Neural progenitor cell (in vitro differentiated cells): Measurements from ENCODE around the gene SETD2. TPM values are rescaled to one million over a fixed set of nuclear protein-coding genes. Genes with fewer than 3 reads are reported as not detected.

Source experiments
- DNase-seq: peaks from one replicate; pipeline ENCODE4 v3.0.0-alpha.2; 2016; ENCODE audit warnings: low spot score
- H2AFZ ChIP-seq: fragments of 200-600 bp; sonication (generic); replicated peaks from 2 replicates; pipeline ENCODE4 v1.6.1; 2016; ENCODE audit warnings: antibody characterized with exemption
- H3F3A ChIP-seq: fragments of 200-600 bp; sonication (generic); 2 replicates; pipeline ENCODE4 v1.6.1; 2016; ENCODE audit warnings: antibody characterized with exemption, low read depth
- H3K27ac ChIP-seq: fragments of 200-600 bp; sonication (generic); 2 replicates; pipeline ENCODE4 v1.5.1; 2016; ENCODE audit warnings: mild to moderate bottlenecking
- H3K27me3 ChIP-seq: fragments of 200-600 bp; sonication (generic); 2 replicates; pipeline ENCODE4 v1.6.1; 2016; ENCODE audit warnings: mild to moderate bottlenecking, moderate library complexity
- H3K36me3 ChIP-seq: fragments of 200-600 bp; sonication (generic); 2 replicates; pipeline ENCODE4 v1.5.1; 2016
- H3K4me1 ChIP-seq: fragments of 200-600 bp; sonication (generic); 2 replicates; pipeline ENCODE4 v1.6.1; 2016; ENCODE audit warnings: mixed run types
- H3K4me2 ChIP-seq: fragments of 200-600 bp; sonication (generic); 2 replicates; pipeline ENCODE4 v1.6.1; 2016
- H3K4me3 ChIP-seq: fragments of 200-600 bp; sonication (generic); 2 replicates; pipeline ENCODE4 v1.5.1; 2016
- H3K79me2 ChIP-seq: fragments of 200-600 bp; sonication (generic); 2 replicates; pipeline ENCODE4 v1.6.1; 2016; ENCODE audit warnings: low read depth
- H3K9ac ChIP-seq: fragments of 200-600 bp; sonication (generic); 2 replicates; pipeline ENCODE4 v1.6.1; 2016
- H3K9me3 ChIP-seq: fragments of 200-600 bp; sonication (generic); 2 replicates; pipeline ENCODE4 v1.5.1; 2016; ENCODE audit warnings: low read depth
- H4K20me1 ChIP-seq: fragments of 200-600 bp; sonication (generic); 2 replicates; pipeline ENCODE4 v1.6.1; 2016; ENCODE audit warnings: low read depth
- H3K27ac Mint-ChIP-seq: 3 replicates; pipeline ENCODE4 v1.8.0; 2021; ENCODE audit warnings: mixed read lengths
- H3K27me3 Mint-ChIP-seq: 2 replicates; pipeline ENCODE4 v1.8.0; 2022; ENCODE audit warnings: low read depth, mild to moderate bottlenecking, inconsistent platforms, moderate library complexity, mixed read lengths; ENCODE audit not compliant: insufficient read depth
- H3K36me3 Mint-ChIP-seq: 3 replicates; pipeline ENCODE4 v1.8.0; 2021; ENCODE audit warnings: mixed read lengths
- H3K4me1 Mint-ChIP-seq: 3 replicates; pipeline ENCODE4 v1.8.0; 2021; ENCODE audit warnings: mixed read lengths
- H3K4me3 Mint-ChIP-seq: 3 replicates; pipeline ENCODE4 v1.8.0; 2021; ENCODE audit warnings: mild to moderate bottlenecking, moderate library complexity, mixed read lengths
- H3K9me3 Mint-ChIP-seq: 3 replicates; pipeline ENCODE4 v1.8.0; 2020; ENCODE audit warnings: mixed read lengths
- EZH2 ChIP-seq: fragments of 200-600 bp; sonication (generic); IDR thresholded peaks from 2 replicates; pipeline ENCODE4 v1.6.1; 2017; ENCODE audit warnings: antibody characterized with exemption, mild to moderate bottlenecking, moderate library complexity
- EZH2phosphoT487 ChIP-seq: fragments of 200-600 bp; sonication (generic); IDR thresholded peaks from 2 replicates; pipeline ENCODE4 v1.6.1; 2017; ENCODE audit warnings: antibody characterized with exemption
- total RNA-seq: library from RNA; depleted of rRNA; stranded (reverse); fragments of >200 nt; gene quantifications from 2 replicates; pipeline ENCODE4 v1.2.3, GENCODE V29; 2015; ENCODE audit warnings: low replicate concordance
- TF ChIP-seq, protein P1 (sequence below): fragments of 200-600 bp; sonication (generic); IDR thresholded peaks from 2 replicates; pipeline ENCODE4 v1.5.1; 2017; ENCODE audit warnings: antibody characterized with exemption, mild to moderate bottlenecking

The SETD2 gene
- total RNA-seq, 1 donor from 2014 or later = 46.0 TPM

DNA sequence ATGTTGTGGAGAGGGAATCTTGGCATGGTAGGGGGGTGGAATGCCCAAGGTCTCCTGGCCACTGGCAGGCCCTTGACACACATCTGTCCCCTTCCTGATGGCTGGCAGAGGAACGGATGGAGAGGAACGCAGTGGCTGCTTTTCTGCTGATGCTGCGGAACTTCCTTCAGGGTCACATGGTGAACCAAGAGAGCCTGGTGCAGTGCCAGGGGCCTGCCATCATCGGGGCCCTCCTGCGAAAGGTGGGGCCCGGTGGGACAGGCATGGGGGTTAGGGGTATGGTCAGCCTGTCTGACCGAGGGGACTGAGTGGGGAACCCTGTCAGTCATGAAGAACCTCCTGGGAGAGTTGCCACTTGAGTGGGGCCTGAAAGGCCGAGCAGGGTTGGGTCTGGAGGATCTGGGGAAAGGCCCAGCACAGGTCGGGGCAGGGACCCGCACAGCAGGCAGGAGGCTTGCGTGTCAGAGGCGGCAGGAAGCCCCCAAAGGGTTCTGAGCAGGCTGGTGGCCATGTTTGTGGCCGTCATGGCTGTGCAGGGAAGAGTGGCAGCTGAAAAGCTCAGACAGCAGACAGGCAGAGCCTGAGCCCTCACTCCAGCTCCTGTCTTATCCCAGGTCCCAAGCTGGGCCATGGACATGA is 166.3 kb downstream of the SETD2 start:
- Histone ChIP-seq H3K79me2 (no peaks in the 10 kb centered on the region), H4K20me1 (no peaks in the 10 kb centered on the region), H3F3A (no peaks in the 10 kb centered on the region), H3K9me3 (no peaks in the 10 kb centered on the region), H3K27me3 (no peaks in the 10 kb centered on the region), H3K27ac (no peak overlapping the region), H3K4me3 (no peak overlapping the region), H3K36me3 (no peaks in the 10 kb centered on the region), H2AFZ (no peak overlapping the region), H3K9ac (no peak overlapping the region), H3K4me2 (no peak overlapping the region), H3K4me1 (no peaks in the 10 kb centered on the region)
- Mint-ChIP-seq H3K36me3 (no peaks in the 10 kb centered on the region), H3K9me3 (no peaks in the 10 kb centered on the region), H3K27me3 (peaks cover 4% of the 10 kb centered on the region), H3K4me3 (no peak overlapping the region), H3K4me1 (peaks cover 3% of the 10 kb centered on the region), H3K27ac (no peak overlapping the region)
- no peak for DNase-seq
- TF ChIP-seq EZH2phosphoT487 (no peak), EZH2 (no peak)
- TF ChIP-seq, protein P1, sequence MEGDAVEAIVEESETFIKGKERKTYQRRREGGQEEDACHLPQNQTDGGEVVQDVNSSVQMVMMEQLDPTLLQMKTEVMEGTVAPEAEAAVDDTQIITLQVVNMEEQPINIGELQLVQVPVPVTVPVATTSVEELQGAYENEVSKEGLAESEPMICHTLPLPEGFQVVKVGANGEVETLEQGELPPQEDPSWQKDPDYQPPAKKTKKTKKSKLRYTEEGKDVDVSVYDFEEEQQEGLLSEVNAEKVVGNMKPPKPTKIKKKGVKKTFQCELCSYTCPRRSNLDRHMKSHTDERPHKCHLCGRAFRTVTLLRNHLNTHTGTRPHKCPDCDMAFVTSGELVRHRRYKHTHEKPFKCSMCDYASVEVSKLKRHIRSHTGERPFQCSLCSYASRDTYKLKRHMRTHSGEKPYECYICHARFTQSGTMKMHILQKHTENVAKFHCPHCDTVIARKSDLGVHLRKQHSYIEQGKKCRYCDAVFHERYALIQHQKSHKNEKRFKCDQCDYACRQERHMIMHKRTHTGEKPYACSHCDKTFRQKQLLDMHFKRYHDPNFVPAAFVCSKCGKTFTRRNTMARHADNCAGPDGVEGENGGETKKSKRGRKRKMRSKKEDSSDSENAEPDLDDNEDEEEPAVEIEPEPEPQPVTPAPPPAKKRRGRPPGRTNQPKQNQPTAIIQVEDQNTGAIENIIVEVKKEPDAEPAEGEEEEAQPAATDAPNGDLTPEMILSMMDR = no peak

DNA sequence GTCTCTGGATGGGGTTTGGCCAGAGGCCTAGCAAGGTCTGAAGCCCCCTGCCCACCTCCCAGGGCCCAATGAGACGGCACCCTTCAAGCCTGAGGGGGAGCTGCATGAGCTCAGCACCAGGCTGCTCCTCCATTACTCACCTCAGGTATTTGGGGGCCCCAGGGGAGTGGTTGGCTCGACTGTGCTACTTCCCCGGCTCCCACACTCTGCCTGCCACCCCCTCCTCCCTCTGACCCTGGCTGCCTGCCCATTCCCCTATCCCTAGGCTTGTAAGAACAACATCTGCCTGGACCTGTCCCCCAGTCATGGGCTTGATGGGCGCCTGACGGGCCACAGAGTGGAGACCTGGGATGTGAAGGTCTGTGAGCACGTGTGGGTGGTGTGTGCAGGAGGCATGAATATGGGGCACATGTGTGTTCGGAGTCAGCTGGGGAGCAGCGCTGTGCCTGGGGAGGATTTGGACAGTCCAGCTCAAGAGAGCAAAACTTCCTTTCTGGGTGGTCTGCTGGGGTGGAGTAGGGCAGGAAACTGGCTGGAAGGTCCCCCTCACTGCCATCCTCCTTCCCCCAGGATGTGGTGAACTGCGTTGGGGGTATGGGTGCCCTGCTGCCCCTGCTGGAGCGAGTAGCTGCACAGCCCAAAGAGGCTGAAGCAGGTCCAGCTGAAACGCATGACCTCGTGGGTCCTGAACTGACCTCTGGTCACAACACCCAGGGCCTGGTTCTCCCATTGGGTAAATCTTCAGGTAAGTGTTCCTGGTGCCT is 167.0 kb downstream of the SETD2 start:
- Histone ChIP-seq H3K4me1 (no peaks in the 10 kb centered on the region), H4K20me1 (no peaks in the 10 kb centered on the region), H3K9me3 (no peaks in the 10 kb centered on the region), H3K9ac (no peak overlapping the region), H2AFZ (no peak overlapping the region), H3K4me2 (no peak overlapping the region), H3K79me2 (no peaks in the 10 kb centered on the region), H3K36me3 (no peaks in the 10 kb centered on the region), H3F3A (no peaks in the 10 kb centered on the region), H3K27me3 (no peaks in the 10 kb centered on the region), H3K4me3 (no peak overlapping the region), H3K27ac (no peak overlapping the region)
- H3K9me3 Mint-ChIP-seq = no peaks in the 10 kb centered on the region
- DNase-seq = no peak
- peak overlapping the region; percentile 42 for H3K27ac Mint-ChIP-seq
- no peaks in the 10 kb centered on the region for H3K36me3 Mint-ChIP-seq
- H3K4me3 Mint-ChIP-seq = no peak overlapping the region
- peaks cover 3% of the 10 kb centered on the region for H3K4me1 Mint-ChIP-seq
- peaks cover 4% of the 10 kb centered on the region for H3K27me3 Mint-ChIP-seq
- TF ChIP-seq, protein P1 = no peak
- no peak for TF ChIP-seq EZH2
- no peak for TF ChIP-seq EZH2phosphoT487

DNA sequence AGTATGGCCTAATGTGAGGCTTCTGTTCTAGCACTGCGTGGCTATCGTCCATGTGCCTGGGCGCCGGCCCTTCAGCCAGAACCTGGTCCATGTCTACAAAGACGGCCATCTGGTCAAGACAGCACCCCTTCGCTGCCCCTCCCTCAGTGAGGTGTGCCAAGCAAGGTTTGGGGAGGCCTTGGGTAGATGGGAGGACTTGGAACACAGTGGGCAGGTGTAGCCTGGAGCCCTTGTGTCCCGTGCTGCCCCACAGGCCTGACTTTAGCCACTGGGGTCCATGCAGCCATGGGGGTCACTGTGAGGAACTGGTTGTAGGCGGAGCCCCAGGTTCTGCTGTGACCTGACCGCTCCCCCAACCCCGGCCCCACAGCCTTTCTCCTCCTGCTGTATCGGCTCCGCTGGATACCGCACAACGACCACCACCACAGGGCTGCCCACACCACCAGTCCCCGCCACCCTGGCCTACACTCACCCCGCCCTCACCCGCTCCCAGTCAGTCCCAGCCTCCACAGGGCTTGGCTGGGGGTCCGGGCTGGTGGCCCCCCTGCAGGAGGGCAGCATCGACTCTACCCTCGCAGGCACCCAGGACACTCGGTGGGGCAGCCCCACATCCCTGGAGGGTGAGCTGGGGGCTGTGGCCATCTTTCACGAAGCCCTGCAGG is 167.9 kb downstream of the SETD2 start:
- Mint-ChIP-seq H3K9me3 (no peaks in the 10 kb centered on the region), H3K27ac (no peak overlapping the region), H3K4me3 (no peak overlapping the region), H3K27me3 (peaks cover 4% of the 10 kb centered on the region), H3K36me3 (no peaks in the 10 kb centered on the region), H3K4me1 (peaks cover 3% of the 10 kb centered on the region)
- Histone ChIP-seq H3K4me2 (no peak overlapping the region), H3K4me3 (no peak overlapping the region), H4K20me1 (no peaks in the 10 kb centered on the region), H3F3A (no peaks in the 10 kb centered on the region), H3K4me1 (no peaks in the 10 kb centered on the region), H3K9ac (no peak overlapping the region), H2AFZ (no peak overlapping the region), H3K27me3 (no peaks in the 10 kb centered on the region), H3K9me3 (no peaks in the 10 kb centered on the region), H3K79me2 (no peaks in the 10 kb centered on the region), H3K36me3 (no peaks in the 10 kb centered on the region), H3K27ac (no peak overlapping the region)
- DNase-seq = no peak
- TF ChIP-seq, protein P1 = no peak
- TF ChIP-seq EZH2phosphoT487 = no peak
- TF ChIP-seq EZH2 = no peak
